HL-60/S4 treated with retinoic acid at 250 ng/mL for 4 days and 3 days (cell line): Measurements from ENCODE around the gene ROCK1.

Source experiments
- in situ Hi-C: fragments of 300-500 bp; cut with MboI; formaldehyde crosslinking; loops from 2 replicates; pipeline ENCODE4 v1.7.0; 2022; ENCODE audit warnings: low sequenced_read_pairs

The ROCK1 gene

GRCh38 chr18:21109936-21110712, 1.5 kb downstream of the ROCK1 start:
- in situ Hi-C loops, result no loop called here

GRCh38 chr18:21105936-21106335, 5.7 kb downstream of the ROCK1 start:
- in situ Hi-C loops, result no loop called here

- in situ Hi-C loops, result no loop called here
Observed at GRCh38 chr18:21101172-21101571, 10.4 kb downstream of the ROCK1 start.

GRCh38 chr18:21100678-21101077, 10.9 kb downstream of the ROCK1 start:
- in situ Hi-C loops, result no loop called here

- in situ Hi-C loops, result no loop called here
Observed at GRCh38 chr18:21100146-21100545, 11.5 kb downstream of the ROCK1 start.

GRCh38 chr18:21099442-21099841, 12.2 kb downstream of the ROCK1 start:
- in situ Hi-C loops, result loop anchor here (10.0 kb wide), 1 partner anchor 65 kb away; no protein-coding TSS in a partner anchor

GRCh38 chr18:21096760-21097159, 14.9 kb downstream of the ROCK1 start:
- in situ Hi-C loops, result loop anchor here (10.0 kb wide), 1 partner anchor 62 kb away; no protein-coding TSS in a partner anchor

GRCh38 chr18:21093133-21093532, 18.5 kb downstream of the ROCK1 start:
- in situ Hi-C loops, result loop anchor here (10.0 kb wide), 1 partner anchor 58 kb away; no protein-coding TSS in a partner anchor

GRCh38 chr18:21090680-21091079, 20.9 kb downstream of the ROCK1 start:
- in situ Hi-C loops, result loop anchor here (10.0 kb wide), 1 partner anchor 56 kb away; no protein-coding TSS in a partner anchor

- in situ Hi-C loops, result no loop called here
Observed at GRCh38 chr18:21085579-21086166, 25.9 kb downstream of the ROCK1 start.

- in situ Hi-C loops, result no loop called here
Observed at GRCh38 chr18:21084511-21085078, 27.0 kb downstream of the ROCK1 start.

- in situ Hi-C loops, result no loop called here
Observed at GRCh38 chr18:21083017-21083416, 28.6 kb downstream of the ROCK1 start.

- in situ Hi-C loops, result no loop called here
Observed at GRCh38 chr18:21081426-21081825, 30.2 kb downstream of the ROCK1 start.

- in situ Hi-C loops, result no loop called here
Observed at GRCh38 chr18:21080576-21080975, 31.0 kb downstream of the ROCK1 start.

- in situ Hi-C loops, result no loop called here
Observed at GRCh38 chr18:21074336-21075323, 37.0 kb downstream of the ROCK1 start.

- in situ Hi-C loops, result no loop called here
Observed at GRCh38 chr18:21073180-21073579, 38.4 kb downstream of the ROCK1 start.

GRCh38 chr18:21071071-21071470, 40.5 kb downstream of the ROCK1 start:
- in situ Hi-C loops, result no loop called here

GRCh38 chr18:21069468-21069867, 42.1 kb downstream of the ROCK1 start:
- in situ Hi-C loops, result no loop called here

GRCh38 chr18:21064347-21064746, 47.3 kb downstream of the ROCK1 start:
- in situ Hi-C loops, result no loop called here

GRCh38 chr18:21063011-21063410, 48.6 kb downstream of the ROCK1 start:
- in situ Hi-C loops, result no loop called here

- in situ Hi-C loops, result no loop called here
Observed at GRCh38 chr18:21057112-21057511, 54.5 kb downstream of the ROCK1 start.
